CD4-positive, alpha-beta T cell treated with Interleukin-17A for 1 hour (primary cell): ENCODE data around the gene CD99L2.

ENCODE experiments used
- DNase-seq: peaks from one replicate; pipeline ENCODE4 v3.0.0-alpha.2; 2020

The CD99L2 gene

GRCh38 chrX:150761176-150761818 is 137.2 kb downstream of the CD99L2 start:
- DNase-seq, result no peak

GRCh38 chrX:150759568-150760416 is 138.7 kb downstream of the CD99L2 start:
- DNase-seq, result no peak

GRCh38 chrX:150757371-150757770 is 141.1 kb downstream of the CD99L2 start:
- no peak for DNase-seq

- DNase-seq, result no peak
Measured at GRCh38 chrX:150753968-150754367, 144.5 kb downstream of the CD99L2 start.

- no peak for DNase-seq
Measured at GRCh38 chrX:150753357-150753756, 145.1 kb downstream of the CD99L2 start.

- no peak for DNase-seq
Measured at GRCh38 chrX:150752124-150752523, 146.3 kb downstream of the CD99L2 start.

GRCh38 chrX:150736475-150736874 is 162.0 kb downstream of the CD99L2 start:
- DNase-seq, result peak; percentile 5

GRCh38 chrX:150731795-150732194 is 166.7 kb downstream of the CD99L2 start:
- no peak for DNase-seq

- DNase-seq, result no peak
Measured at GRCh38 chrX:150730719-150731118, 167.7 kb downstream of the CD99L2 start.

GRCh38 chrX:150729956-150730355 is 168.5 kb downstream of the CD99L2 start:
- DNase-seq, result no peak

GRCh38 chrX:150719621-150720020 is 178.8 kb downstream of the CD99L2 start:
- DNase-seq, result no peak
